HepG2 (cell line): ENCODE data around the gene S1PR2. TPM values are rescaled to one million over a fixed set of nuclear protein-coding genes. Genes with fewer than 3 reads are reported as not detected.

Experiments used
- FOXO1 ChIP-seq: sonication (generic); formaldehyde crosslinking; IDR thresholded peaks from 2 replicates; pipeline ENCODE4 v1.4.0; 2020; ENCODE audit warnings: missing genetic modification reagents
- HOXA7 ChIP-seq: sonication (generic); formaldehyde crosslinking; IDR thresholded peaks from 2 replicates; pipeline ENCODE4 v1.8.1; 2022; ENCODE audit warnings: mild to moderate bottlenecking, missing genetic modification reagents, moderate library complexity
- ISL2 ChIP-seq: sonication (generic); formaldehyde crosslinking; IDR thresholded peaks from 2 replicates; pipeline ENCODE4 v1.5.0; 2020; ENCODE audit warnings: missing genetic modification reagents
- NBN ChIP-seq: fragments of 450-650 bp; conservative IDR thresholded peaks from 2 replicates; pipeline ENCODE4 v1.6.1; 2017
- SP1 ChIP-seq, 2 experiments: fragments of 450-650 bp in 1 of 2; sonication (generic) in 1 of 2; formaldehyde crosslinking in 1 of 2; IDR thresholded peaks; 2 replicates each; pipeline versions ENCODE4 v1.4.0 to v1.6.1; 2016 to 2020; ENCODE audit warnings: missing genetic modification reagents in 1 of 2
- XBP1 ChIP-seq: sonication (generic); formaldehyde crosslinking; IDR thresholded peaks from 2 replicates; pipeline ENCODE4 v1.5.0; 2020; ENCODE audit warnings: missing genetic modification reagents
- ZBED4 ChIP-seq: sonication (generic); formaldehyde crosslinking; IDR thresholded peaks from 2 replicates; pipeline ENCODE4 v1.4.0; 2020; ENCODE audit warnings: missing genetic modification reagents, borderline replicate concordance
- ZFP1 ChIP-seq: IDR thresholded peaks from 2 replicates; pipeline ENCODE4 v1.6.1; 2016
- ZNF260 ChIP-seq: sonication (generic); formaldehyde crosslinking; IDR thresholded peaks from 2 replicates; pipeline ENCODE4 v1.4.0; 2020; ENCODE audit warnings: missing genetic modification reagents, low read depth, mild to moderate bottlenecking, borderline replicate concordance
- ZNF407 ChIP-seq: sonication (generic); formaldehyde crosslinking; IDR thresholded peaks from one replicate; pipeline ENCODE4 v1.5.1; 2020; ENCODE audit warnings: mild to moderate bottlenecking, missing genetic modification reagents; ENCODE audit errors: not compliant biosample characterization
- ZNF530 ChIP-seq: sonication (generic); formaldehyde crosslinking; IDR thresholded peaks from 2 replicates; pipeline ENCODE4 v1.5.0; 2020; ENCODE audit warnings: low read depth, mild to moderate bottlenecking, missing genetic modification reagents
- ZNF556 ChIP-seq: sonication (generic); formaldehyde crosslinking; IDR thresholded peaks from 2 replicates; pipeline ENCODE4 v1.4.0; 2020; ENCODE audit warnings: mild to moderate bottlenecking, missing genetic modification reagents, borderline replicate concordance
- ZNF564 ChIP-seq: sonication (generic); formaldehyde crosslinking; IDR thresholded peaks from 2 replicates; pipeline ENCODE4 v1.8.1; 2023; ENCODE audit warnings: mild to moderate bottlenecking, missing genetic modification reagents
- ZNF639 ChIP-seq: conservative IDR thresholded peaks from 2 replicates; pipeline ENCODE4 v1.6.1; 2018; ENCODE audit warnings: missing genetic modification reagents
- polyA plus RNA-seq, 8 experiments: library from polyadenylated mRNA; depleted of rRNA in 3 of 8; stranded (reverse) in 7 of 8; unstranded in 1 of 8; fragments of >200 nt; fragmentation: Illumina TruSeq in 4 of 8; extraction: Trizol in 4 of 8; gene quantifications; 2 replicates each; pipeline versions ENCODE4 v1.2.1 to v1.2.3, GENCODE V29; 2011 to 2016; ENCODE audit warnings: low read depth in 4 of 8, missing spikeins in 1 of 8, mixed read lengths in 1 of 8; ENCODE audit not compliant: insufficient read depth in 1 of 8
- total RNA-seq, 5 experiments: library from RNA; depleted of rRNA; stranded (reverse); fragments of >200 nt; fragmentation: Illumina TruSeq; extraction: Trizol; gene quantifications; 2 replicates each; pipeline ENCODE4 v1.2.3, GENCODE V29; 2016; ENCODE audit warnings: low read depth in 1 of 5

The S1PR2 gene
- total and polyA plus RNA-seq, 2 of the 13 experiments (the other 11 are each of a cell fraction or from before 2014, with no cell fraction given) = 0.91 to 1.3 TPM

- TF ChIP-seq ZBED4 (CRISPR knock-in tag) (peak; percentile 70), ZFP1 (CRISPR knock-in tag) (no peak), FOXO1 (CRISPR knock-in tag) (peak; percentile 57; the same call in 1 of the 2 replicates), ISL2 (CRISPR knock-in tag) (peak; percentile 75), ZNF260 (CRISPR knock-in tag) (no peak), ZNF530 (CRISPR knock-in tag) (no peak), HOXA7 (CRISPR knock-in tag) (no peak), ZNF639 (peak; percentile 94), XBP1 (CRISPR knock-in tag) (no peak), ZNF407 (CRISPR knock-in tag) (no peak), ZNF556 (CRISPR knock-in tag) (no peak), NBN (no peak), ZNF564 (CRISPR knock-in tag) (peak; percentile 41; the same call in 1 of the 2 replicates), SP1 (IDR thresholded peaks at IDR 0.05) (no peak), SP1 (CRISPR knock-in tag; IDR thresholded peaks at IDR 0.05) (peak; percentile 83)
Observed at GRCh38 chr19:10251792-10252694, 20.9 kb upstream of the S1PR2 start, which contains the start of gene MRPL4 (continued).
